Stimulated activated CD8-positive, alpha-beta memory T cell treated with anti-CD3 and anti-CD28 coated beads, Interleukin-4, amount 100 ng/mL, for 48 hours (primary cell): ENCODE results near the gene CCDC40.

Source experiments
- DNase-seq: peaks from one replicate; pipeline ENCODE4 v3.0.0-alpha.2; 2020

Gene CCDC40

GRCh38 chr17:80050706-80051105, 14.3 kb downstream of the CCDC40 start:
- DNase-seq: no peak

DNA sequence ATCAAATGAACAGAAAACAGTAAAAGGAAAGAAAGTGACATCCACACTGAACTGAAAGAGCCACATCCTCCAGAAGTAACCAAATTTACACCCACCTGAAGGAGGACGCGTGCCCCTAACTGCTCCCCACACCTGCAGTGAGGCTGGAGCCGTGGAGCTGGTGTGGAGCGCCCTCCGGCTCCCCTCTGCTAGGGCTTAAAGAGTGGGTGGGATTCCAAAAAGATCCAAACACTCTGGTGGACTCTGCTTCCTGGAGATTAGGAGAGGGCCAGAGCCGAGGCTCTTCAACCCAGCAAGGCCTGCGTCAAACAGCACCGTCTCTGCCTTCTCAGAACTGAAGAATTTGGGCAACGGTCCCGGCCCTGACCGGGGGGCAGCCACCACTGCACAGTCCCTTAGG, 15.2 kb downstream of the CCDC40 start:
- DNase-seq: no peak

- DNase-seq: no peak
These were observed 16.7 kb downstream of the CCDC40 start for GRCh38 chr17:80053102-80053501.

DNA sequence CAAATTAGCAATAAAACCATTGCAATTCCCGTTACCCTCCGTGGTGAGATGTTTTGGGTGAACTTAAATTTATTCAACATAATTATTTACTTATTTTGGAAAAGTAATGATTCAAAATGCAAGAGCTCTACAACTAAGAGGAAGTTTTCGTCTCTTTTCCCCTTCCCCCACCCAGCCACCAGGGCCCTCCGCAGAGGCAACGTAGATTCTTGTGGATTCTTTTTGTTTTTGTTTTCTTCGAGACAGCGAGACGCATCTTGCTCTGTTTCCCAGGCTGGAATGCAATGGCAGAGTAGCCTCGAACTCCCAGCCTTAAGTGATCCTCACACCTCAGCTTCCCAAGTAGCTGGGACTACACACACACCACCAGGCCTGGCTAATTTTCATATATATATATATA, 19.2 kb downstream of the CCDC40 start:
- no peak for DNase-seq

DNA sequence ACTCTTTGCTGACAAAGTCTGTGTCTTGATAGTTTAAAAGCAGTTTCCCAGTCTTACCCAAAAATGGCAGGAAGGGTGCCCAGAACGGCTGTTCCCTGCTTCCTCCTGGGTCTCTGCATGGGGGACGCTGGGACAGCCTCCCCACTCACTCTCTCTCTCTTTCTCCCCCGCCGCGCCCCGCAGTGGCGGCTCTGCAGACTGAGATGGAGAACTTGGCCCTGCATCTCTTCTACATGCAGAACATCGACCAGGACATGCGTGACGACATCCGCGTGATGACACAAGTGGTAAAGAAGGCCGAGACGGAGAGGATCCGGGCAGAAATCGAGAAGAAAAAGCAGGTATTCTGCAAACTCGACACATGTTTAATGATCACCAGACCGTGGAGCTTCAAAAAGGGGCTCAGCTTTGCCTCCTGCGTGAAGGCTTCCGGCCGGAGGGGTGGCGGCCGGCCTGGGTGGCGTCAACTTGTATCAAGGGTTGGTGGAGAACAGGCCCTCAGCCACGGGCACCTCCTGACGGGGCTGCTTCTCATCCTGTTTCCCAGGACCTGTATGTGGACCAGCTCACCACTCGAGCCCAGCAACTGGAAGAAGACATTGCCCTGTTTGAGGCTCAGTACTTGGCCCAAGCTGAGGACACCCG, 22.0 kb downstream of the CCDC40 start:
- no peak for DNase-seq

DNA sequence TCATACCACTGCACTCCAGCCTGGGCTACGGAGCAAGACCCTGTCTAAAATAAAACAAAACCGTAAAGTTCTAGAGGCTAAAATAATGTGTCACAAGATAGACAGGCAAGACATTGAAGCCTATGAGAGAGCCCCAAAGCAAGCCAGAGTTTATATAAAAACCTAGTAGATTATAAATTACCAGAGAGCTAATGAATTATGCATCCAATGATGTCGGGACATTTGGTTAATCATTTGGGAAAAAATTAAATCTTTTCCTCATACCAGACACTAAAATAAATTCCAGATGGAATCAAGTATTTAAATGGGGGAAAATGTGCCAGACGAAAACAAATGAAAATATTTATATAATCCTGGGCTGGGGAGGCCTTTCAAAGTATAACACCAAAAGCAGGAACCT, 24.2 kb downstream of the CCDC40 start:
- DNase-seq: no peak

DNA sequence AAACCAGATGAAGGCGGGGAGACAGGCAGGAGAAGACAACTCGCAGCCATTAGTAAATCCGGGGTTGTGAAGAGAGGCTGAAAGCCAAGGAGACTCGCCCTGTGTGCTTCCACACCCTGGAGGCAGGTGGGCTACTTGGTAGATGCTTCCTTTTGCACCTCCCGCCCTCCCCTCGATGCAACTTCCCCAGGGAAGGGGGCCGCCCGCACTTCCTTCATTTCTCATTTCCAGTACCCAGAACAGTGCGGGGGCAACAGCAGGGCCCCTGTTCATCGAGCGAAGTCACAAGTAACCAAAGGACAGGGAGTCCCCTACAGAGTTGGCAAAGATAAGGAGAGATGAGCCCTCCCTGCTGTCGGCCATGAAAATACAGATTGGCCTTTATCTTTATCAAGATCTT, 25.0 kb downstream of the CCDC40 start:
- DNase-seq: no peak

GRCh38 chr17:80063830-80064585, 27.6 kb downstream of the CCDC40 start:
- DNase-seq: no peak

GRCh38 chr17:80064696-80065095, 28.3 kb downstream of the CCDC40 start:
- no peak for DNase-seq

GRCh38 chr17:80065478-80066170, 29.2 kb downstream of the CCDC40 start:
- no peak for DNase-seq

- no peak for DNase-seq
These were observed 31.0 kb downstream of the CCDC40 start for GRCh38 chr17:80067393-80067986.

DNA sequence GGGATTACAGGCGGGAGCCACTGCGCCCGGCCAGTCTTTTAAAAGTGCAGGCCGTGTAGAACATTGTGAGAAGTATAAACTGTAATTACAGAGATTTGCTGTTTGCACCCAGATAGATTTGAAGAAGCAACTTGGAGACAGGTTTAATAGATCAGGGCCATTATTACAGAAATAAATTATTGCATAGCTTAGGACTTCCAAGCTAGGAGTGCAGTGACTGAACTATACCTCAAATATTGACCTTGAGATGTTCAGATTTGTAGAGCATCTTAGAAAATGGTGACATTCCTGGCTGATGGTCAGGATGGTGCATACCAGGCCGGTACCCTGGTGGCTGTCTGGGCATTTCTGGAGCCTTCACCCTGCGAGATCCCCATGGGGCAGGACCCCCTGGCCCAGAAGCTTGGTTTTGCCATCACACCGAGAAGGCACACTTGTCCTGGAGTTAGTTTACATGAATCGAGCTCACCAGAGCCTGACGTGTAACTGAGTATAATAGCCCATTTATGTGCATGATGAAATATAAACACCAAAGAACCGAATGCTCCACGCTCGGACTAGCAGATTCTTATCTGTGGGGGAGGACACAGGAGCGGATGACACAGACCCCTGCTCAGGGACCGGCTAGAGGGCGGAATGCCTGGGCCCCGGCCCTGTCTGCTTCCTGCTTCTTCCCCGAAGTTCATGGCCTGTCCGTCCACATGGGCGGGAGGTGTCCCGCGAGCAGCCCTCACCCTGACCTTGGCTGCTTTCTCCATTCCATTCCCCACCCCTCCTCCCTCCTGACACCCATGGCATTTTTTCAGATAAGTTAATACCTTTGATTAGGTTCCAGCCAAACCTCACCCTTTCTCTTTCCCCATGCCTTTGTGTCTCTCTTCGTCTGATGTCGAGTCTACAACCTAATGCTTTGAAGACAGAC, 32.1 kb downstream of the CCDC40 start:
- no peak for DNase-seq

DNA sequence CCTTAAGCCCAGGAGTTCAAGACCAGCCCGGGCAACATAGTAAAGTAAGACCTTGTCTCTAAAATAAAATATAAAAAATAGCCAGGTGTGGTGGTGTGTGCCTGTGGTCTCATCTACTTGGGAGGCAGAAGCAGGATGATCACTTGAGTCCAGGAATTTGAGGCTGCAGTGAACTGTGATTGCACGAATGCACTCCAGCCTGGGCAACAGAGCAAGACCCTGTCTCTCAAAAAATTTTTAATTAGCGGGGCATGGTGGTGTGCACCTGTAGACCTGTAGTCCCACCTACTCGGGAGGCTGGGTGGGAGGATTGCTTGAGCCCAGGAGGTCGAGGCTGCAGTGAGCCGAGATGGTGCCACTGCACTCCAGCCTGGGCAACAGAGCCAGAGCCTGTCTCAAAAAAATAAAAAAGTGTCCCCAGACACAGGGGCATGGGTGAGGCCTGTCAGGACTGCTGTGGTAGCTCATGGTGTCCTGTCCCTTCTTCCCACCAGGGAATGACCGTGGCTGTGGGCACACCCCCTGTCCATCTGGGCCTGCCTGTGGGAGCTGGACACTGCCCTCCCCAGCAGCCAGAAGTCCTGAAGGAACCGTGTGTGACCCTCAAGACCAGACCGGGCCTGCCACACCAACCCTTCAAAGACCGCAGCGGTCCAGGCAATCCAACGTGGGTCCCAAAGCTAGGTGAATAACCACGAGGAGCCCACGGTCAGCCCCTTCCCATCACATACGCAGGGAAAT, 34.1 kb downstream of the CCDC40 start:
- no peak for DNase-seq

- no peak for DNase-seq
These were observed 34.8 kb downstream of the CCDC40 start for GRCh38 chr17:80071116-80071841.

GRCh38 chr17:80072410-80072809, 36.0 kb downstream of the CCDC40 start:
- DNase-seq: no peak

- no peak for DNase-seq
These were observed 43.6 kb downstream of the CCDC40 start for GRCh38 chr17:80080081-80080480.

GRCh38 chr17:80081596-80081995, 45.2 kb downstream of the CCDC40 start:
- DNase-seq: no peak

GRCh38 chr17:80082403-80083135, 46.1 kb downstream of the CCDC40 start:
- peak; percentile 70 for DNase-seq

DNA sequence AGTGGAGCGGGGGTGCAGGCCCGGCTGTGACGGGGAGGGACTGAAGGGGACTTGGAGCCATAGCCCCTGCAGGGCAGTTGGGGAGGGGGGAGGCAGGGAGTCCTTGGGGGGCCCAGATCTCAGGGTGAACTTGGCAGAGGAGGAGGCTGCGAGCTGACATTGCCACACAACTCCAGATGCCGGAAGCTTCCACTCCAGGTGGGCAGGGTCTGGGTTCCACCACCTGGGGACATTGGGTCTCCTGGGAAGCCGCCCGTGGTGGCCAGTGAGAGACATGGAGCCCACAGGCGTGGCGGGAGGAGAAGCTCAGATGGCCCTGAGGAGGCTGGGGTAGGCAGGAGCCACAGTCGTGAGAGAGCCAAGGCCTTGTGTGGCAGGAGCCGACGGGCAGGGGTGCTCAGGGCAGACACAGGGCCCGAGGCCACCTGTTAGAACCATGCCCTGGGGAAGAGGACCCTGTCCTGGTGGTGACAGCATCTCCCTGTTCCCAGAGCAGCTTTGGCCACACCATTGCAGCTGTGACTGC, 46.8 kb downstream of the CCDC40 start:
- no peak for DNase-seq

DNA sequence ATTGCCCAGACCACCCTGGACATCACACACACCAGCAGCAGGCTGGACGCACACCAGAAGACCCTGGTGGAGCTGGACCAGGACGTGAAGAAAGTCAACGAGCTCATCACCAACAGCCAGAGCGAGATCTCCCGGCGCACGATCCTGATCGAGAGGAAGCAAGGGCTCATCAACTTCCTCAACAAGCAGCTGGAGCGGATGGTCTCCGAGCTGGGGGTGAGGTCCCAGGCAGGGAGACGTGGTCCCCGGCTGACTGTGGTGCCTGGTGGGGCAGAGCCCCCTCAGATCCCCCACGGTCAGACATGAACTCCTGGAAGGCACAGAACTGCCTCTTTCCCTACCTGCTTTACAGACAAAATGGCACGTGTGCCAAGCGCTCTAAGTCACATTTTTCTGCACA, 48.3 kb downstream of the CCDC40 start:
- no peak for DNase-seq
